Myocyte (in vitro differentiated cells): ENCODE measurements around the gene HADHA. TPM values are rescaled to one million over a fixed set of nuclear protein-coding genes. Genes with fewer than 3 reads are reported as not detected.

ENCODE experiments used
- DNase-seq: peaks from one replicate; pipeline ENCODE4 v3.0.0-alpha.2; 2012; ENCODE audit warnings: low read depth
- total RNA-seq: library from RNA; depleted of rRNA; stranded (reverse); fragments of >200 nt; gene quantifications from 2 replicates; pipeline ENCODE4 v1.2.3, GENCODE V29; 2014

Gene HADHA
- total RNA-seq, 1 donor from 2014 or later: 137 TPM

DNA sequence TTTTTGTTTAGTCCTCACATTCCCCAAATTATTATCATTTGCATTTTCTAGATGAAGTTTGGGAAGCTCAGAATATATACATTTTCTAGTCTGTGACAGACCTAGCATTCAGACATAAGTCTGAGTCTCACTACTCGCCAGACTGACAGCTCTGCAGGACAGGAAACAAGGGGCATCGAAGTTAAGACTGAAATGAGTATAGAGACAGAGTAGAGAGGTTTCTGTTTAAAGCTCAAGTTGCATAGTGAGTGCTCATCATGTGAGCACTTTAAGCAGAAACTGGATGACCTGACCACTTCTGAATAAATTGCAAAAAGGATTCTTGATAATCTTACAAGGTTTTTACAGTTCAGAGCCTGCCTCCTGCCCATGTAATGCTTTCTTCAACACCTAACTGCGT, 1.4 kb upstream of the HADHA start:
- DNase-seq: no peak

DNA sequence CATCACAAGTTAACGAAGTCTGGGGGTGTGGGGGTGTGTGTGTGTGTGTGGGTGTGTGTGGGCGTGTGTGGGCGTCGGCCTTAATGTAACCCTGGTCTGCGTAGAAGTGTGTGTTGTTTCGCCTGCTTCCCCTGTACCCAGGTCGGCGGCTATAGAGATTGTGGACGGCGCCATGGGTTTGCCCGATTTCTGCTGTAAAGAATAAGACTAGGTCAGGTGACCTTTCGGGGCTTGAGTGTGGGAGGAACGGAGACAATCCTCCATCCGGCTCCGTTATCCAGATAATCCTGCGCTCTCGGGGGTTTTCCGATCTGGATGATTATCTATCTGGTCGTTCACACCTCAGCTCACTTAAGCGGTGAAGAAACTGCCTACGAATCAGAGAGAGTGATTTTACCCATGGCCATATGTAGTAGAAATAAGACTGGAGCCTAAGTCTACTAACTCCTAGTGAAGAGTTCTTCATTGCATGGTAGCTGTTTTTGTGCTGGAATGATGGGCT, 850 bp upstream of the HADHA start:
- peak; percentile 15 for DNase-seq

DNA sequence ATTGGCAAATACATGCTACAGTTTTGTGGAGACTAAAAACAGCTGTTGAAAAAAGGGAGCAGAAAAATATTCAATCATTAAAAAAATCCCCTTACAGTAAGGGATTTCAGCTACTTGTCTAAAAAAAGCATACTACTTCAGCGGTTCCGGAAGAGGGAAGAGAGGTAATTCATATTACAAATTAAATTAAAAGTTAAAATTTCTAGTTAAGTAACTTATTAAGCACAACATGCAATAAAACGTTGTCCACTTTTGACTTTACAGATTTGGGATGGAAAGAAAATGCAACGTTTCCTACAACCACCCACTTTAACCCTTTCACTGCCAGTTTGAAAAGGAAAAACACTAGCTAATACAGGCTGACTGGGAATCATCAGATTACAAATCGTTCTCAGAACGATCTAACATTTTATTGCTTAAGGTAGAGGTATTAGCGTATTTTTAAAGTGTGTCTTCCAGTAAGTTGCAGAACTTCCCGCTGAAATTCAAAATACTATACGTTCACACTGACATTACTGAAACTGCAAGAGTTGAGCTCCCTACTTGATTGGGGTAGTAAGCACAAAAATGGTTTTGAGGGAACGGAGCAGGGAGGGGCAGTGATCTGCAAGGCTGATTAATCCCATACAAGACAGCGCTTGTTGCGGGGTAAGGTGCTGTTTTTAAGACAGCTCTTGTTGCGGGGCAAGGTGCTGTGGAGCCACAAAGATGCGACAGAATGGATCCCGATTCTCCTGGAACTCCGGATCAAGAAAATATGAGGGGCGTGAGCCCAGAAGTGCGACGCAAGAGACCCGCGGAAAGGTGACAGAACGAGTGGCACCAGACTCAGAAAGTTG, 743 bp downstream of the HADHA start:
- peak; percentile 41 for DNase-seq

DNA sequence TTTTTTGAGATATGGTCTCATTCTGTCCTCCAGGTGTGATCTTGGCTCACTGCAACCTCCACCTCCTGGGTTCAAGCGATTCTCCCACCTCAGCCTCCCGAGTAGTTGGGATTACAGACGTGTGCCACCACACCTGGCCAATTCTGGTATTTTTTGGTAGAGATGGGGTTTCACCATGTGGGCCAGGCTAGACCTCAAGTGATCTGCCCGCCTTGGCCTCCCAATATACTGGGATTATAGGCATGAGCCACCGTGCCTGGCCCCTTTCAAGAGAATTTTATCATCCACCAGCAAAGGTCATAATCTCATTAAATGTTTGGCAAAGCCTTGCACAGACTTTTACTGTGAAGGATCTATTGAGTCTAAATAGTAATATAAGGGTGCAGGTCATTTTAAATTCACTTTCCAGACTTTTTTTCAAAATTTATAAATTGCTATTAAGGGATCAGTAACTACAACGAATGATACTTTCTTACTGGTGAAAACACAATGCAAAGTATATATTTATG, 2.5 kb downstream of the HADHA start:
- DNase-seq: no peak

DNA sequence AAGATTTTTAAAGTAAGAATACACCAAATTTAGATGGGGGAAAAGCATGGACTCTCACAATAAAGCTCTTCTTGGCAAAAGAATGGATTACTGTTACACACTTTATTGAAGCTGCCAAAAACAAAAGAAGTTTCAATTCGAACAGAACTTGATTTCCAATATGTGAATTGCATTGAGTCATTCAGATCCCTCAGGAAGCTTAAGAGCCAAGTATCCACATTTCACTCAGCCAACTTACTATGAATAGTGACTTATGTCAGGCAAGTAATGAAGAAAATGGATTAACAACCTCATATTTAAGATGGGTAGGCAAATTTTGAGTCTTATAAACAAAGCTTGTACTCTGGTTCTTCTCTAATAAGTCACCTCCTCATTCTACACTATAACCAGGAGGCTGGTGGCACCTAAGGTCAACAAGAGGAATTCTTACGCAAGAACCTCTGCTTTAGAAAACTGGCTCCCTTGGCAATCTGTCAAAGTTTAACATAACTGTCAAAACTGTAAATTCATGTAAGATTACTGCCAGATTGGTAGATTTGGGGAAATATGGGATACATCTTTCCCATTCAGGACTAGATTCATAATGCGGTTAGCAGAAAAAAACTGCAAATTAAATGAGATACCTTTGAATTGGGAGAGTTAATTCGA, 6.0 kb downstream of the HADHA start:
- DNase-seq: no peak

DNA sequence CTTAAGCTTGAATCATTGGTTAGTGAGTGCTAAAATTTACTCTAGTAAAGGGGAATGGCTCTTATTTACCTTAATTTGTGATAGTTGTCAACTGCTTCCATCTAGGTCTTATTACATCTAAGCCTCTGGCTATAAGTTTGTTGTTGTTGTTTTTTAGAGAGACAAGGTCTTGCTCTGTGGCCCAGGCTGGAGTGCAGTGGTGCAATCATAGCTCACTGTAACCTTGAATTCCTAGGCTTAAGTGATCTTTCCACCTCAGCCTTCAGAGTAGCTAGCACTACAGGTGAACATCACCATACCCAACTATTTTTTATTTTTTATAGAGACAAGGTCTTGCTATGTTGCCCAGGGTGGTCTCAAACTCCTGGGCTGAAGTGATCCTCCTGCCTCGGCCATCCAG, 6.6 kb downstream of the HADHA start:
- DNase-seq: no peak

DNA sequence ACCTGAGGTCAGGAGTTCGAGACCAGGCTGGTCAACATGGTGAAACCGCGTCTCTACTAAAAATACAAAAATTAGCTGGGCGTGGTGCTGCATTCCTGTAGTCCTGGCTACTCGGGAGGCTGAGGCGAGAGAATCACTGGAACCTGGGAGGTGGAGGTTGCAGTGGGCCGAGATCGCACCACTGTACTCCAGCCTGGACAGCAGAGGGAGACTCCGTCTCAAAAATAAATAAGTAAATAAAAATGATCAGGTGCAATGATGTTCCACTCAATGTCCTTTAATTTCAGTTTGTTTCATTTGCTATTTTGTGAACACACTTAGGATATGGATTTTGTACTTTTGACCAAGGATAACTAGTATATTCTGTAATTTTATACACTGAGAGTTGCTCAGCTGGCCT, 9.3 kb downstream of the HADHA start:
- DNase-seq: no peak

DNA sequence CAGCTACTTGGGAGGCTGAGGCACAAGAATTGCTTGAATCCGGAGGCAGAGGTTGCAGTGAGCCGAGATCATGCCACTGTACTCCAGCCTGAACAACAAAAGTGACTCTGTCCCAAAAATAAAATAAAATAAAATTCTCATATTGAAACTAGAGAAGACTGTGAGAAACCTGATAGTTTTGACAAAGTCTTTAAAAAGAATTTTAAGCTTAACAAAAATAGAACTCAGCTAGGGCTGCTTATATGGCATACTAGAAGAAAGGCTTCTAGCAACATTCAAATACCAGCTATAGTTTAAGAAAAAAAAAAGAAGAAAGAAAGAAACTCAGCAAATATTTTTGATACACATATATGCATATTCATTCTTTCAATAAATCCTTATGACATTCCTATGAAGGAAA, 13.6 kb downstream of the HADHA start:
- peak; percentile 7 for DNase-seq

DNA sequence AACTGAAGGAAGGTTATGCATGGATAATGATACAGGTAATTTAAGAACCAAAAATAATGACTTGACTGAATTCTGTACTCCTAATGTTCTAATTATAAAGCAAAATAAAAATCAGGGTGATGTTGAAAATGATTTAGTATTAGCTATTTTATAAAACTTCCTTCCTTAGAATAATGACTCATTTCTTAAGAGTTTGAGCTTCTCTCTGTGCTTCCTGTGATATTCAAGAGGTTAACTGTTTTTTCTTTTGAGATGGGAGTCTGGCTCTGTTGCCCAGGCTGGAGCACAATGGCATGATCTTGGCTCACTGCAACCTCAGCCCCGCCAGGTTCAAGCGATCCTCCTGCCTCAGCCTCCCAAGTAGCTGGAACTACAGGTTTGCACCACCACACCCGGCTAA, 14.8 kb downstream of the HADHA start:
- DNase-seq: no peak

DNA sequence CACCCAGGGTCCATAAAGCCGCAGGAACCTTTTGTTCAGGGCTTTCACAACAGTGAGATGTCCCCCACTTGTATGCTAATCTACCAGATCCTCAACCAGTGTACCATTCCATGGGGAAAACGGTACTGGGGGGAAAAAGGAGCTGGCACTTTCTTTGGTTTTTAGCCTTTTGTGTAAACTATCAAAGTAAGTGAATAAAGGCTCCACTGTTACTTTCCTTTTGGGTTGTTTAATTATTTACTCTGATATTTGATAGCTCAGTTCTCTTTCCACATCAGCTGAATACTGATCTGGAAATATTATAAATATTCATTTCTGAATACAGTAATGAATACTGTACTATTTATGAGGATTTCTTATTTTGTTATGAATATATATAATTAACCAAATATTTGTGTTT, 20.3 kb downstream of the HADHA start:
- no peak for DNase-seq

DNA sequence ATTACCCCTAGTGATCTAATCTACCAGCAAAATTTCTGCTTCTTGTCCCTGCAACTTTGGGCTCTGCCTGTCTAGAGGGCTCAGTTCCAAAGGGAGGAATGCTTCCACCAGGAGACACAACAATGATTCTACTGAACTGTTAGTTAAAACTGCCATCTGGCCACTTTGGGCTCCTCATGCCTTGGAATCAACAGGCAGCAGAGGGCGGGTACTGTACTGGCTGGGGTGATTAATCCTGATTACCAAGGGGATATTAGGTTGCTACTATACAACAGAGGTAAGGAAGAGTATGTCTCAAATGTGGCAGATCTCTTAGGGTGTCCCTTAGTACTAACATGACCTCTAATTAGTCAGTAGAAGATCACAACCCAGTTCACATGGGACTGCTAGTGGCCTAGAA, 21.4 kb downstream of the HADHA start:
- DNase-seq: no peak

DNA sequence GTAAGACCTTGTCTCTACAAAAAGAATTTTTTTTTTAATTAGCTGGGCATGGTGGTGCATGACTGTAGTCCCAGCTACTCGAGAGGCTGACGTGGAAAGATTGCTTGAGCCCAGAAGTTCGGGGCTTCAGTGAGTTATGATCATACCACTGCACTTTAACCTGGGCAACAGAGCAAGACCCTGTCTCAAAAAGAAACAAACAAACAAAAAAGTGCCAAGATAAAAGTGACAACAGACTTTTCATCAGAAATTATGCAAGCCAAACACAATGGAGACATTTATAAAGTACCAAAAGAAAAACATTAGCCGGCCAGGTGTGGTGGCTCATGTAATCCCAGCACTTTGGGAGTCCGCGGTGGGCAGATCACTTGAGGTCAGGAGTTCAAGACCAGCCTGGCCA, 26.7 kb downstream of the HADHA start:
- DNase-seq: no peak

DNA sequence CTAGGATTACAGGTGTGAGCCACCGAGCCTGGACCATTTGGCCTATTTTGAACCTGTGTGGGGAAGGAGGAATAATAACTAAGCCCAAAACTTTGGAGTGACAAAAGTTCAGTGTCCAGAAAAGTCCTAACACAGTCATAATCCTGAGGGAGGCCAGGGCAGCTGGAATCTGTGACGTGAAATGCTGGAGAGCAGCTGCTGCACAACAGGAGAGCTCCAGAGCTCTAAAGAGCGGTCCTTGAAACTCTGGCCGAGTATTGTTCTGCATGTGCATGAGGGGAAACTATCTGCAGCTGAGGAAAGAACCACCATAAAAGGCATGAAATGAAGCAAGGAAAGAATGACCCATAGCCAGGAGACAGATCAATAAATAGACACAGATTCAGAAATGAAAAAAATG, 27.8 kb downstream of the HADHA start:
- DNase-seq: no peak

DNA sequence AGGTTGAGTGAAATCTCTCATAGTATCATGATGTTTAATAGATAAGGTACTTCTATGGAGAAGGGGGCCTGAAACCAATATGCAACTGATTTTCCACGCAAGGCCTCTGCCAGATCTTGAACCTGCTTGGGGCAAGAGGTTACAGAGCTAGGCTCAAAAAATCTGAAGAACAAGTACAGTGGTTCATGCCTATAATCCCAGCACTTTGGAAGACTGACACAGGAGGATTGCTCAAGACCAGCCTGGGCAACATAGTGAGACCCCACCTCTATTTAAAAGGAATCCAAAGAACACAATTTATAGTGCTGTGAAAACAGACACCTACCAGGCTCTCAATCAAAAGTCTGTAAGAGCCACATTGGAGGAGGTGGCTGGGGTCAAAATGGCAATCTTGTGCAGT, 28.6 kb downstream of the HADHA start:
- DNase-seq: no peak

DNA sequence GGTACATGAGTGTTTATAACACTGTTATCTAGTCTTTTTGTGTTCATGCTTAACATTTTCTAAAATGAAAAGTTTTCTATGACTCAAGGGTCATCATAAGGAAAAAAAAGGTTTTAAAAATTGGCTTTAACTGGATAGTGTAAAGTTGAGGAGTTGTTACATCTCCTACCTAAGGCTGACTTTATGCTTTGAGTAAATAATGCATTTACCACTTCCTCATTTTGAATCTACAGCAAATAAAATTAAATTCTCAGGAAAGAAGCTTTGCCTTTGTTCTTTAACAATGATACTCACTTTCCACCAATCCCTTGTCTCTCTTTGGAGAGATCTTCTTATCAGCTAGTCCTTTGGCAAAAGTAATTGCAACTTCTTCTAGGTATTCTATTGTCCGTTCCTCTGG, 29.7 kb downstream of the HADHA start:
- DNase-seq: no peak

DNA sequence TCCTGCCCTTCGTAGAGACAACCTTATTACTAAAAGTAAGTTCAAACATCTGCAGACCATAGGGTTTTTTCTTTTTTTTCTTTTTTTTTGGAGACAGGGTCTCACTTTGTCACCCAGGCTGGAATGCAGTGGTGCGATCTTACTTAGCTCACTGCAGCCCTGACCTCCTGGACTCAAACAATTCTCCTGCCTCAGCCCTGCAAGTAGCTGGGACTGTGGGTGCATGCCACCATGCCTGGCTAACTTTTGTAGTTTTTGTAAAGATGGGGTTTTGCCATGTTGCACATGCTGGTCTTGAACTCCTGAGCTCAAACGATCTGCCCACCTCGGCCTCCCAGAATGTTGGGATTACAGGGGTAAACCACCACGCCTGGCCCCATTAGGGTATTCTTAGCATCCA, 32.4 kb downstream of the HADHA start:
- no peak for DNase-seq

DNA sequence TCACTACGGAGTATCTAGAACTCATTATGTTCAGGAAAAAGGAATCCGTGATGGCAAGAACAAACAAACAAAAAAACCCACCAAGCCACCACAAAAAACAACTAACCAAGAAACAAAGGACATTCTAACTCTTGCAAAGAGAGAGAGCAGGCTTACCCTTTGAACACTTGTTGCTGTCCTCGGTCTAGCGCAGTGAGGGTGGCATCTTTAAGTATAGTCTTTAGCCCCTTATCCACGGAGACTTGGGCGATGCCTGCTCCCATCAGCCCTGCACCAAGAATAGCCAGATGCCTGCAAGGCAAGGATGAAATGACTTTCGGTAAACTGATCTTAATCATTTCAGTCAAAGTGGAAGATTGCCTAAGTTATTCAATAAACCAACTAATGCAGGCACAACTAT, 40.5 kb downstream of the HADHA start:
- DNase-seq: no peak

DNA sequence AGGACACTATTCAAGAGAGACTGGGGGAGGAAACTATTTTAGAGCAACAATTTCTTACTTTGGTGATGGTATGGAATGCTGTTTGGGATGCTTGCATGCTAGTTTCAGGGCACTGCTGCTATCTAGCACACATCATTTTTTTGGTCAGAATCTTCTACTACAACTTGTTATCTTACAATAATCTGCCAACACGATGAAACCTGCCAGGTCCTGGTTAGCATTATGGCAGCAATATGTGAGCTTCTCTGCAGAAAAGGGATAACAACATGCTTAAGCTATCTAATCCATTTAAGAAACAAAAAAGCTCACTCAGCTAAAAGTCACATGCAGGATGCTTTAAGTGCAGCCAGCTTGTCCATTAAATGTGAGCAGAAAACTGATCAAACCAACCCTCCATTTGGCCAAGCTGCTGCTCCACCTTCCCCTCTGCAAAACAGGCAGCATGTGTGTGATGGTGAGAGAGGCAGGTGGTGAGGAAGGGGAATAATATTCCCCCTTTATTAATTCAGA, 41.4 kb downstream of the HADHA start:
- DNase-seq: no peak

DNA sequence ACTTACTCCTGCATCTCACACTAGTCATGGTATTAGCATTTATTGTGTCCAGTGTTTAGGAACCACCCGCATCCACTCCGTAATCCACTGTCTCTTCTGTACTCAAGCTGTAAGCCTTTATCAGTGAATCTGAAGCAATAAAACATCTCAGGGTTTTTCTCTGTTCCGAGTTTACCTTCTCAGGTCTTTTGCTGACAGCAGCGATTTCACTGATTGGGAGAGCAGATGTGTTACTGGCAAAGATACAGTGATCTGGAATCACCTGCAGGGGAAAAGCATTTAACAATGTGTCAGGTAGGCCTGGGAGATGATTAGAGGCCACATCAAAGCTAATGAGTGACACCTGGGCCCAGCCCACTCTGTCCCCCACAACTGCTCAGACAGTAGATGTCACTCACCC, 46.9 kb downstream of the HADHA start:
- DNase-seq: no peak

DNA sequence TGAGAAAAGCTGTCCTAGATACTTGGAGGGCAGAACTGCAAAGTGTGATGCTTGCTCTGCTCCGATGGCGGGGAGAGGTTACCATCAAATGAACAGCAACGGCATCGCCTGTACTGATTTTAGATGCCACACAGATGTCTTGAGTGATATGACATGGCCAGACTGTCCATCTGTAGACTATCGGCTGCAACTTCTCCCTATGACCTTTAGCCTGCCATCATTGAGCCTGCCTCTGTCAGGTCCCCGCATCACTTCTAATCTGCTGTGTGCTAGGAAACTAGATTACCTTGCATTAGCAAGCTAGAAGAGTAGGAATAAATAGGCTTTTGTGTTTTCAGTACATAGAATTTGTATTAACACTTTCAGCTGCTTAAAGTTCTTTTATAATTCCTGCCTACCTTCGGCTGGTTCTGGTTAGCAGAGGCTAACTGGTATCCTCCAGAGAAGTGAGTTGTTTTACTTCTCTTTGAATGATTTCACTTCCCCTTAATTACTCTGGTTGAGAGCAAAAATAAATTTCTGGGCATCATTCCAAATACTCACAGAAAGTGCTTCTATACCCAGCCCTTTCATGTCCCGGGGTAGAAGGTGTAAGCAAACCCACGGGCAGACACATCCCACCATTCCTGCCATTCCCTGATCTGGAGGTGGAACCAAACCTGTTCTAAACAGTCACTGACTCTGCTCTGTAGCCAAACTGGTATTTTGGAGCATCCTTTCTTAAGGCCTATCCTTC, 47.6 kb downstream of the HADHA start:
- DNase-seq: no peak
